NCI-H226 (cell line): Measurements from ENCODE around the gene AZU1.
"Not testable (repeated sequence)": the region's sequence is repeated elsewhere in the genome, so short reads cannot be mapped to it uniquely, and the experiment has no call there.

Source experiments
- DNase-seq: peaks from one replicate; pipeline ENCODE4 v3.0.0-alpha.2; 2015

Gene AZU1

DNA sequence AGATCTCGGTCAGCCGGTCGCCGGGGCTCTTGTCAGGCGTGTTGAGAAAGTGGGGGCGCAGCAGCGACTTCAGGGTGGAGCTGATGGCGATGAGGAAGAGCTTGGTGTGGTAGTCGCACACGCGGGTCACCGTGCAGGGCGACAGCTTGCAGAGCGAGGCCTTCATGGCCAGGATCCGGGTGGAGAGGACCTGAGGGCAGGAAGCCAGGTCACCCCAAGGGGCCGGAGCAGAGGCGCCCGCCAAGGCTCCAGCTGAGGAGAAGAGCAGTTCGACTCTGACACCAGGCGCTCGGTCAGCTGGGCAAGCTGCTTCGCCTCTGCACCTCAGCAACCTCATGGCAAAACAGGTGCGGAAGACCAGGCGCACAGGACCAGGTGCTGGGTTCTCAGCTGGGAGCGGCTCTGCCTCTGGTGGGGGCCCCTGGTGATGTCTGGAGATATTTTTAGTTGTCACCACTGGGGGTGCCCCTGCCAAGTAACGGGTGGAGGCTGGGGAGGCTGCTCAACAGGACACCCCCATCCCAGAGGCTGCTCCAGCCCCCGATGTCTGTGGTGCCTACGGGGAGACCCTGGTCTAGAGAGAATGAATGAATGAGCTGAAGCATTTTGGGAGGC, 47.7 kb downstream of the AZU1 start:
- DNase-seq, result no peak

GRCh38 chr19:876089-876488, 48.5 kb downstream of the AZU1 start:
- DNase-seq, result no peak

- no peak for DNase-seq
Measured at GRCh38 chr19:876780-877314, 49.2 kb downstream of the AZU1 start.

DNA sequence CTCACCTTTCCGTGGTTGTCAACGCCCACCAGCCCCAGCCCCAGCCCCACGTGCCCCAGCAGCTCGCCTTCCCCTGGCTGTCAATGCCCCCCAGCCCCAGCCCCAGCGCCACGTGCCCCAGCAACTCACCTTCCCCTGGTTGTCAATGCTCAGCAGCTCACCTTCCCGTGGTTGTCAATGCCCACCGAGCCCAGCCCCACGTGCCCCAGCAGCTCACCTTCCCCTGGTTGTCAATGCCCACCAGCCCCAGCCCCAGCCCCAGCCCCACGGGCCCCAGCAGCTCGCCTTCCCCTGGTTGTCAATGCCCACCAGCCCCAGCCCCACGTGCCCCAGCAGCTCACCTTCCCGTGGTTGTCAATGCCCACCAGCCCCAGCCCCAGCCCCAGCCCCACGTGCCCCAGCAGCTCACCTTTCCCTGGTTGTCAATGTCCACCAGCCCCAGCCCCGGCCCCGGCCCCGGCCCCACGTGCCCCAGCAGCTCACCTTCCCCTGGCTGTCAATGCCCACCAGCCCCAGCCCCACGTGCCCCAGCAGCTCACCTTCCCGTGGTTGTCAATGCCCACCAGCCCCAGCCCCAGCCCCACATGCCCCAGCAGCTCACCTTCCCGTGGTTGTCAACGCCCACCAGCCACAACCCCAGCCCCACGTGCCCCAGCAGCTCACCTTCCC, 50.5 kb downstream of the AZU1 start:
- DNase-seq, result not testable (repeated sequence)

DNA sequence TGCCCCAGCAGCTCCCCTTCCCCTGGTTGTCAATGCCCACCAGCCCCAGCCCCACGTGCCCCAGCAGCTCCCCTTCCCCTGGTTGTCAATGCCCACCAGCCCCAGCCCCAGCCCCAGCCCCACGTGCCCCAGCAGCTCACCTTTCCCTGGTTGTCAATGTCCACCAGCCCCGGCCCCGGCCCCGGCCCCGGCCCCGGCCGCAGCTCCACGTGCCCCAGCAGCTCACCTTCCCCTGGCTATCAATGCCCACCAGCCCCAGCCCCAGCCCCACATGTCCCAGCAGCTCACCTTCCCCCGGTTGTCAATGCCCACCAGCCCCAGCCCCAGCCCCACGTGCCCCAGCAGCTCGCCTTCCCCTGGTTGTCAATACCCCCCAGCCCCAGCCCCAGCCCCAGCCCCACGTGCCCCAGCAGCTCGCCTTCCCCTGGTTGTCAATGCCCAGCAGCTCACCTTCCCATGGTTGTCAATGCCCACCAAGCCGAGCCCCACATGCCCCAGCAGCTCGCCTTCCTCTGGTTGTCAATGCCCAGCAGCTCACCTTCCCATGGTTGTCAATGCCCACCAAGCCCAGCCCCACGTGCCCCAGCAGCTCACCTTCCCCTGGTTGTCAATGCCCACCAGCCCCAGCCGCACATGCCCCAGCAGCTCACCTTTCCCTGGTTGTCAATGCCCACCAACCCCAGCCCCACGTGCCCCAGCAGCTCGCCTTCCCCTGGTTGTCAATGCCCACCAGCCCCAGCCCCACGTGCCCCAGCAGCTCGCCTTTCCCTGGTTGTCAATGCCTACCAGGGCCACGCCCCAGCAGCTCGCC, 51.3 kb downstream of the AZU1 start:
- DNase-seq, result not testable (repeated sequence)

GRCh38 chr19:879711-880438, 52.2 kb downstream of the AZU1 start:
- DNase-seq, result no peak
